ENCODE data around the gene PCDH19. TPM values are rescaled to one million over a fixed set of nuclear protein-coding genes. Genes with fewer than 3 reads are reported as not detected.

PCDH19 gene
- polyA plus RNA-seq, 2 of the 4 experiments (the other 2 are of a cell fraction) = 0.01 to 0.03 TPM

- ATAC-seq (no peak), FAIRE-seq (no peak), DNase-seq (ENCODE audit: low read depth in 1 of 2, low spot score in 1 of 2) (no peak)
- Histone ChIP-seq H3K27ac (no peak overlapping the region), H3K9me3 (no peaks in the 10 kb centered on the region), H3K4me1 (no peaks in the 10 kb centered on the region), H3K4me3 (no peak overlapping the region), H3K4me2 (no peak overlapping the region)
- CTCF ChIA-PET = interaction anchor here (2.0 kb wide), 1 partner anchor 11 kb away, joined by 10 read pairs; no protein-coding TSS in a partner anchor
- no peak for TF ChIP-seq ZSCAN20 (CRISPR knock-in tag; IDR thresholded peaks at IDR 0.05)
- TF ChIP-seq BHLHE40 (IDR thresholded peaks at IDR 0.05; ENCODE audit: low read depth, low read length) = no peak
- POLR2A ChIA-PET = no interaction called here
These were observed 25.7 kb upstream of the PCDH19 start for GRCh38 chrX:100435726-100436125.

- Histone ChIP-seq H3K4me3 (no peak overlapping the region), H3K27ac (no peak overlapping the region), H3K4me2 (no peak overlapping the region), H3K9me3 (no peaks in the 10 kb centered on the region), H3K4me1 (no peaks in the 10 kb centered on the region)
- ATAC-seq (peak; percentile 34 to 71; a peak in 2 of 6 replicates), FAIRE-seq (no peak), DNase-seq (ENCODE audit: low read depth in 1 of 2, low spot score in 1 of 2) (no peak)
- ChIA-PET POLR2A (no interaction called here), CTCF (interaction anchor here (0.6 to 1.8 kb wide), 3 partner anchors 10 to 344 kb away, joined by 3 to 4 read pairs (median 3); no protein-coding TSS in a partner anchor)
- TF ChIP-seq E2F6 (IDR thresholded peaks at IDR 0.05; ENCODE audit: borderline replicate concordance, low read depth) = no peak
- no peak for TF ChIP-seq CBX2 (IDR thresholded peaks at IDR 0.05; ENCODE audit: borderline replicate concordance, low read depth)
- TF ChIP-seq RAD21 (conservative IDR thresholded peaks at IDR 0.05 in 1 of 2, IDR thresholded peaks at IDR 0.05 in 1 of 2) = 0 out of 5 replicates have a peak, but pooled peaks of 1 of the 2 experiments have one; percentile 22
- WGBS (ENCODE audit: missing lambda C conversion rate) = 26% methylated on average over 4 of the region's 4 CpGs
These were observed 13.9 kb upstream of the PCDH19 start for GRCh38 chrX:100424012-100424411.

GRCh38 chrX:100418556-100418955 is 8.5 kb upstream of the PCDH19 start:
- Histone ChIP-seq H3K4me3 (no peak overlapping the region), H3K4me1 (no peaks in the 10 kb centered on the region), H3K4me2 (no peak overlapping the region), H3K9me3 (no peaks in the 10 kb centered on the region), H3K27ac (no peak overlapping the region)
- DNase-seq (ENCODE audit: low read depth in 1 of 2, low spot score in 1 of 2) = no peak
- ATAC-seq = no peak
- FAIRE-seq = no peak
- TF ChIP-seq HDAC2 (IDR thresholded peaks at IDR 0.05) (no peak), FOSL2 (IDR thresholded peaks at IDR 0.05) (no peak), FOSL2 (CRISPR knock-in tag; IDR thresholded peaks at IDR 0.05) (no peak), RAD21 (conservative IDR thresholded peaks at IDR 0.05 in 1 of 2, IDR thresholded peaks at IDR 0.05 in 1 of 2) (no peak), PBX3 (IDR thresholded peaks at IDR 0.05) (no peak), POLR2A (IDR thresholded peaks at IDR 0.05; ENCODE audit: low read length) (no peak), RCOR1 (IDR thresholded peaks at IDR 0.05; ENCODE audit: low read depth, low read length) (no peak), E2F6 (IDR thresholded peaks at IDR 0.05; ENCODE audit: borderline replicate concordance, low read depth) (no peak), HES2 (IDR thresholded peaks at IDR 0.05) (no peak), GATA3 (IDR thresholded peaks at IDR 0.05; ENCODE audit: borderline replicate concordance) (no peak), ATOH8 (CRISPR knock-in tag; IDR thresholded peaks at IDR 0.05; ENCODE audit: low read depth) (no peak), SREBF2 (IDR thresholded peaks at IDR 0.05) (no peak), NR3C1 (IDR thresholded peaks at IDR 0.05) (no peak), CHD4 (IDR thresholded peaks at IDR 0.05; ENCODE audit: borderline replicate concordance) (no peak), MAX (IDR thresholded peaks at IDR 0.05) (no peak), FOXS1 (CRISPR knock-in tag; IDR thresholded peaks at IDR 0.05) (no peak), ZNF302 (CRISPR knock-in tag; IDR thresholded peaks at IDR 0.05) (no peak), ZSCAN20 (CRISPR knock-in tag; IDR thresholded peaks at IDR 0.05) (no peak), HOXB13 (CRISPR knock-in tag; IDR thresholded peaks at IDR 0.05; ENCODE audit: low read depth) (no peak), TP53 (CRISPR knock-in tag; IDR thresholded peaks at IDR 0.05) (no peak), CBX8 (IDR thresholded peaks at IDR 0.05) (no peak)
- ChIA-PET POLR2A (no interaction called here), CTCF (no interaction called here)
- WGBS (ENCODE audit: missing lambda C conversion rate) = 6% methylated on average over 2 of the region's 2 CpGs
